ENCODE measurements around the gene HMGB2. TPM values are rescaled to one million over a fixed set of nuclear protein-coding genes. Genes with fewer than 3 reads are reported as not detected.

Gene HMGB2
- total RNA-seq: 28.9 and 31.0 TPM in 2 replicates

GRCh38 chr4:173334085-173334890 is at the start of gene HMGB2:
Gene HMGB2 (minus strand): TSS chr4:173334358. CDS start chr4:173333649, 709 bp downstream.

GRCh38 chr4:173370477-173371291 is 36.5 kb upstream of the HMGB2 start, which contains the start of gene SAP30:
Gene SAP30 (plus strand): TSS chr4:173370954. CDS start chr4:173371183, 229 bp downstream.

Other genes with a start within 250 kb of the HMGB2 start
- gene GALNT7, start 165.5 kb downstream of the HMGB2 start, total RNA-seq: 7.7 and 9.2 TPM in 2 replicates
- 14.7 and 33.8 TPM in 2 replicates for gene SAP30, start 36.6 kb upstream of the HMGB2 start, total RNA-seq
- gene SCRG1, start 64.8 kb upstream of the HMGB2 start, total RNA-seq: 0.10 and 0.25 TPM in 2 replicates
- gene HAND2, start 195.9 kb upstream of the HMGB2 start, total RNA-seq: 14.4 and 15.3 TPM in 2 replicates

Measured in cardiac ventricle fibroblast (primary cell).